MCF 10A (cell line): ENCODE measurements around the gene DCUN1D1. TPM values are rescaled to one million over a fixed set of nuclear protein-coding genes. Genes with fewer than 3 reads are reported as not detected.

Experiments
- BruUV-seq: library from RNA; stranded (reverse); fragments of 400-500 nt; replicated peaks from 2 replicates; lab custom pipeline; 2021; lab: Mats Ljungman, UMichigan
- CTCF ChIA-PET: fragments of 300-600 bp; sonication (Branson Sonifier 250); formaldehyde crosslinking; extraction: SDS; loops from one replicate; lab custom pipeline; 2021; ENCODE audit warnings: antibody characterized with exemption, inconsistent platforms; lab: Yijun Ruan, JAX
- POLR2A ChIA-PET: fragments of 300-600, 350-650 bp; sonication (Branson Sonifier 250); formaldehyde crosslinking; extraction: SDS; loops from one replicate; lab custom pipeline; 2020; ENCODE audit warnings: antibody characterized with exemption, inconsistent platforms; lab: Yijun Ruan, JAX
- DNase-seq: peaks from one replicate; pipeline ENCODE4 v3.0.0-alpha.2; 2018; ENCODE audit not compliant: unreplicated experiment
- H3K27ac Mint-ChIP-seq: one replicate; pipeline ENCODE4 v1.8.0; 2022; ENCODE audit warnings: mild to moderate bottlenecking, low read depth, mixed read lengths; ENCODE audit not compliant: unreplicated experiment
- H3K27me3 Mint-ChIP-seq: one replicate; pipeline ENCODE4 v1.8.0; 2022; ENCODE audit warnings: mixed read lengths; ENCODE audit not compliant: insufficient read depth, unreplicated experiment
- H3K36me3 Mint-ChIP-seq: one replicate; pipeline ENCODE4 v1.8.0; 2022; ENCODE audit warnings: mild to moderate bottlenecking, moderate library complexity, mixed read lengths; ENCODE audit not compliant: insufficient read depth, unreplicated experiment
- H3K4me1 Mint-ChIP-seq: one replicate; pipeline ENCODE4 v1.8.0; 2022; ENCODE audit warnings: mixed read lengths; ENCODE audit not compliant: insufficient read depth, unreplicated experiment
- H3K4me3 Mint-ChIP-seq: one replicate; pipeline ENCODE4 v1.8.0; 2022; ENCODE audit warnings: mild to moderate bottlenecking, moderate library complexity, mixed read lengths; ENCODE audit not compliant: unreplicated experiment
- H3K9me3 Mint-ChIP-seq: one replicate; pipeline ENCODE4 v1.8.0; 2022; ENCODE audit warnings: mixed read lengths; ENCODE audit not compliant: unreplicated experiment
- intact Hi-C: fragments of 100-400 bp; cut with micrococcal nuclease; formaldehyde crosslinking; loops from 2 replicates; pipeline ENCODE4 v1.14.1; 2022
- total RNA-seq: library from RNA; stranded (reverse); gene quantifications from 2 replicates; pipeline ENCODE4 v1.2.3, GENCODE V29; 2022
- TF ChIP-seq, protein P1 (sequence below): fragments of 200-600 bp; IDR thresholded peaks from one replicate; pipeline ENCODE4 v1.8.0; 2022; ENCODE audit warnings: antibody characterized with exemption, mild to moderate bottlenecking; ENCODE audit not compliant: unreplicated experiment

Gene DCUN1D1
- total RNA-seq, 1 experiment from 2014 or later: 39.1 TPM

DNA sequence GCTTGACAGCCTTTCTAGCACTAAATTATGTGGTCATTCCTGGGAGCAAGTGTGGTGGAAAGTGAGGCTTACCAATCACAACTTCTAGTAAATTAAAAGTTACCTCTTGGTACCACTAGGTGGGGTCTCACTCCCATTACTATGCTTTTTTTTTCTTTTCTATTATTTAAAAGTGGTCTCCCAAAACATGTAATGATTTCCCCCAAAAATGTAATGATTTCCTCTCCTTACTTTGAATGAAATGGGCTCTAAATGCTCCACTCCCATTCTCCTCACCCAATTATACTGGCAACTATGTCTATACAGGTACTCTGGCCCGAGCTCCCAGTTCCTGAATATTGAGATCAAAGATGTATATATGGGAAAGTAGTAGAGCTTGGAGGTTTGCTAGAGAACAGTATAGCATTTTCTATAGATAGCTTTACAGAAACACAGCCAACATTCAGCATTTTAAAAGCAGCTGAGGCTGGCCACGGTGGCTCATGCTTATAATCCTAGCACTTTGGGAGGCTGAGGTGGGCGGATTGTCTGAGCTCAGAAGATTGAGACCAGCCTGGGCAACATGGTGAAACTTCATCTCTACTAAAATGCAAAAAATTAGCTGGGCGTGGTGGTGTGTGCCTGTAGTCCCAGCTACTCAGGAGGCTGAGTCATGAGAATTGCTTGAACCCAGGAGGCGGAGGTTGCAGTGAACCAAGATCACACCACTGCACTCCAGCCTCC lies 70.9 kb downstream of the DCUN1D1 start:
- no peak for DNase-seq
- Mint-ChIP-seq H3K27me3 (no peaks in the 10 kb centered on the region), H3K4me1 (peaks cover 7% of the 10 kb centered on the region), H3K9me3 (no peaks in the 10 kb centered on the region), H3K36me3 (peaks cover 36% of the 10 kb centered on the region), H3K27ac (no peak overlapping the region), H3K4me3 (no peak overlapping the region)
- TF ChIP-seq, protein P1, sequence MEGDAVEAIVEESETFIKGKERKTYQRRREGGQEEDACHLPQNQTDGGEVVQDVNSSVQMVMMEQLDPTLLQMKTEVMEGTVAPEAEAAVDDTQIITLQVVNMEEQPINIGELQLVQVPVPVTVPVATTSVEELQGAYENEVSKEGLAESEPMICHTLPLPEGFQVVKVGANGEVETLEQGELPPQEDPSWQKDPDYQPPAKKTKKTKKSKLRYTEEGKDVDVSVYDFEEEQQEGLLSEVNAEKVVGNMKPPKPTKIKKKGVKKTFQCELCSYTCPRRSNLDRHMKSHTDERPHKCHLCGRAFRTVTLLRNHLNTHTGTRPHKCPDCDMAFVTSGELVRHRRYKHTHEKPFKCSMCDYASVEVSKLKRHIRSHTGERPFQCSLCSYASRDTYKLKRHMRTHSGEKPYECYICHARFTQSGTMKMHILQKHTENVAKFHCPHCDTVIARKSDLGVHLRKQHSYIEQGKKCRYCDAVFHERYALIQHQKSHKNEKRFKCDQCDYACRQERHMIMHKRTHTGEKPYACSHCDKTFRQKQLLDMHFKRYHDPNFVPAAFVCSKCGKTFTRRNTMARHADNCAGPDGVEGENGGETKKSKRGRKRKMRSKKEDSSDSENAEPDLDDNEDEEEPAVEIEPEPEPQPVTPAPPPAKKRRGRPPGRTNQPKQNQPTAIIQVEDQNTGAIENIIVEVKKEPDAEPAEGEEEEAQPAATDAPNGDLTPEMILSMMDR: peak; percentile 44
- intact Hi-C loops: no loop called here
- CTCF ChIA-PET: interaction anchor here (0.6 to 1.4 kb wide), 19 partner anchors 8 to 477 kb away, joined by 3 to 9 read pairs (median 4); no protein-coding TSS in a partner anchor
- POLR2A ChIA-PET: interaction anchor here (0.6 kb wide), 1 partner anchor 11 kb away, joined by 3 read pairs; no protein-coding TSS in a partner anchor
- no TSS peak for BruUV-seq

DNA sequence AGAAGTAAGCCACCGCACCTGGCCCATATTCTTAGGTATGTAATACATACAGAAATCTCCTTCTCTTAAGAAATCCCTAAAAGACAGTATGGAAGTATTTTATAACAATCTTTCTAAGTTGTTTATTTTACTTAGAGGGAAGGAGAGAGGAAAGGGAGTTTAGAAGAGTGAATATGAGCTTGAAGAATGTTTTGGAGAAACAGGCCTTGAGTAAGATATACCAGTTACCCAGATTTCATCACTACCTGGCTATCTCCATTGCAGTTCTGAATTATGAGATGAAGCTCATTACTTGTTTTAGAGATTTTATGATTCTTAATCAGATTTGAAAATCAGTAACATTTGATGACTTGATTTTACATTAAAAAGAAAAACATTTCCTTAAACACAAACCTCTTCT lies 71.9 kb downstream of the DCUN1D1 start:
- intact Hi-C loops: no loop called here
- TF ChIP-seq, protein P1: no peak
- POLR2A ChIA-PET: no interaction called here
- DNase-seq: no peak
- Mint-ChIP-seq H3K36me3 (peaks cover 33% of the 10 kb centered on the region), H3K4me3 (no peak overlapping the region), H3K9me3 (no peaks in the 10 kb centered on the region), H3K4me1 (peaks cover 7% of the 10 kb centered on the region), H3K27ac (no peak overlapping the region), H3K27me3 (no peaks in the 10 kb centered on the region)
- CTCF ChIA-PET: interaction anchor here (2.0 kb wide), 1 partner anchor 10 kb away, joined by 8 read pairs; no protein-coding TSS in a partner anchor
- no TSS peak for BruUV-seq

DNA sequence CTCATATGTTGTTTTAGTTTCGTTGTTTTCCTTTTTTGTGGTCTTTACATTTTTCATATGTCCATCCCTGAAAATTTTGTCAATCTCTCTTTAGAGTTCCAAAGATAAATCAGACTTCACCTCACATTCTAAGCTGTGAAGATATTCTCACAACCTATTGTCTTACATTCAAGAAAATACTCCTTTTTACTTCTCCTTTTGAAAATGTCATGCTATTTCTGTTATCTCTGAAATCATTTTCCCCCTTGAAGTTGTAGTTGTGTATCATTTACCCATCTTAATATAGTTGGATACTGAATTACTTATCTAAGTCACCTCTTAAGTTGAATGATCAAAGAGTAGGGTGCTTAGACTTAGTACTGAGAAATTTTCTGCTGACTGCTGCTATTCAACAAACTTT lies 74.3 kb downstream of the DCUN1D1 start:
- Mint-ChIP-seq H3K4me1 (no peaks in the 10 kb centered on the region), H3K27me3 (no peaks in the 10 kb centered on the region), H3K4me3 (no peak overlapping the region), H3K9me3 (no peaks in the 10 kb centered on the region), H3K27ac (no peak overlapping the region), H3K36me3 (peaks cover 23% of the 10 kb centered on the region)
- TF ChIP-seq, protein P1: no peak
- POLR2A ChIA-PET: no interaction called here
- CTCF ChIA-PET: no interaction called here
- no TSS peak for BruUV-seq
- intact Hi-C loops: no loop called here
- DNase-seq: no peak

DNA sequence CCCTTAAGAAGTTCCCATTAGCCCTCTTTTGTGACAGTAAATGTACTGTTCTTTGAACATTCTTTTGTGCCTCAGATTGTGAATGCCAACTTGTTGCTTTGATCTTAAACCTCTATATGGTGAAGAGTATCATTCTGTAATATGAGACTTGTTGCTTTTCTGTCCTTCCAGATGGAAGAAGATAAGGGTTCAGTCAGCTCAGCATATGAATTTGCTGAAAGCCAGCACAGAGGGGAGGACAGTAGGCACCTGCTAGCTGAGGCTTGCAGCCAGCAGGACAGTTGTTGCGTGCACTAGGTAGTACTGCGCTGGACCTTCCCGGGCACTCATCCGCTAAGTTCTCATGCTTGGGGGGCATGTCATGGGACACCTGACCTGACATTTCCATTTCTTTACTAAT lies 74.7 kb downstream of the DCUN1D1 start:
- BruUV-seq: no TSS peak
- Mint-ChIP-seq H3K4me1 (no peaks in the 10 kb centered on the region), H3K27me3 (no peaks in the 10 kb centered on the region), H3K27ac (no peak overlapping the region), H3K36me3 (peaks cover 23% of the 10 kb centered on the region), H3K9me3 (no peaks in the 10 kb centered on the region), H3K4me3 (no peak overlapping the region)
- intact Hi-C loops: no loop called here
- POLR2A ChIA-PET: no interaction called here
- TF ChIP-seq, protein P1: no peak
- CTCF ChIA-PET: interaction anchor here (1.4 kb wide), 1 partner anchor 10 kb away, joined by 5 read pairs; no protein-coding TSS in a partner anchor
- no peak for DNase-seq
